ENCODE results near the gene SH3BGR. TPM values are rescaled to one million over a fixed set of nuclear protein-coding genes. Genes with fewer than 3 reads are reported as not detected.

The SH3BGR gene
- total RNA-seq, 2 donors from 2014 or later: 0.83 TPM; not detected in 1

DNA sequence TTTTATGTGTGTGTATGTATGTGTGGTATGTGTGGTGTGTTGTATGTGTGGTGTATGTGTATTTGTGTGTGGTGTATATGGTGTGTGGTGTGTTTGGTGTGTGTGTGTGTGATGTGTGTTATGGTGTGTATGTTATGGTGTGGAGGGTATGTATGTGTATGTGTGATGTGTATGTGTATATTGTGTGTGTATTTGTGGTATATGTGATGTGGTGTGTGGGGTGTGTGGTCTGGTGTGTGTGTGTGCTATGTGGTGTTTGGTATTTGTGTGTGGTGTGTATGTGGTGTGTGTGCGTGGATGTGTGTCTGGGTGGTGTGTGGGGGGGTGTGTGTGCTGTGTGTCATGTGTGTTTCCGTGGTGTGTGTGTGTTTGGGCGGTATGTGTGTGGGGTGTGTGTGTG, 59.3 kb downstream of the SH3BGR start:
- Mint-ChIP-seq H3K4me3 (no peak overlapping the region), H3K36me3 (no peaks in the 10 kb centered on the region), H3K27me3 (peaks cover 0 to 24% of the 10 kb centered on the region in 2 donors), H3K27ac (no peak overlapping the region), H3K4me1 (ENCODE audit: low read depth in 2 of 2) (peaks cover 0 to 5% of the 10 kb centered on the region in 2 donors), H3K9me3 (no peaks in the 10 kb centered on the region)
- peak; percentile 36 to 45 for ATAC-seq
- DNase-seq (ENCODE audit: low spot score): no peak

DNA sequence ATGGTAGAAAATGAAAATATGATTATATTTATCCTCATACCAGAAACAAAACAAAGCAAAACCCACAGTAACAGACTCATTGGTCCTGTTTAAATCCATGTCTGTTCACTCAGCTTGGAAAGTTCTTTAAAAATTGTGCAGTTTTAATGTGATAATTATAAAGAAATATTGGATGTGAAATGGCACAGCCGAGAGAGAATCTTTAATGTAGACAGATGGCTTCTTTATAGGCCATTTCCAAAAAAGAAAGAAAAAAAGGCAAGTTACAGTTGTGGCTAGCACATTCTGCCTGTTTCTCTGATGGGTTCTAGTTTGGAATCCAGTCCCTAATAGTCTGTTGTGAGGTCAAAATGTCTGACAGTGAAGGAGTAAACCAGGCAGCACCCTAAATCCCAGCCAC, 62.0 kb downstream of the SH3BGR start:
- ATAC-seq: no peak
- peaks cover 0 to 4% of the 10 kb centered on the region in 2 donors for H3K4me1 Mint-ChIP-seq (ENCODE audit: low read depth in 2 of 2)

DNA sequence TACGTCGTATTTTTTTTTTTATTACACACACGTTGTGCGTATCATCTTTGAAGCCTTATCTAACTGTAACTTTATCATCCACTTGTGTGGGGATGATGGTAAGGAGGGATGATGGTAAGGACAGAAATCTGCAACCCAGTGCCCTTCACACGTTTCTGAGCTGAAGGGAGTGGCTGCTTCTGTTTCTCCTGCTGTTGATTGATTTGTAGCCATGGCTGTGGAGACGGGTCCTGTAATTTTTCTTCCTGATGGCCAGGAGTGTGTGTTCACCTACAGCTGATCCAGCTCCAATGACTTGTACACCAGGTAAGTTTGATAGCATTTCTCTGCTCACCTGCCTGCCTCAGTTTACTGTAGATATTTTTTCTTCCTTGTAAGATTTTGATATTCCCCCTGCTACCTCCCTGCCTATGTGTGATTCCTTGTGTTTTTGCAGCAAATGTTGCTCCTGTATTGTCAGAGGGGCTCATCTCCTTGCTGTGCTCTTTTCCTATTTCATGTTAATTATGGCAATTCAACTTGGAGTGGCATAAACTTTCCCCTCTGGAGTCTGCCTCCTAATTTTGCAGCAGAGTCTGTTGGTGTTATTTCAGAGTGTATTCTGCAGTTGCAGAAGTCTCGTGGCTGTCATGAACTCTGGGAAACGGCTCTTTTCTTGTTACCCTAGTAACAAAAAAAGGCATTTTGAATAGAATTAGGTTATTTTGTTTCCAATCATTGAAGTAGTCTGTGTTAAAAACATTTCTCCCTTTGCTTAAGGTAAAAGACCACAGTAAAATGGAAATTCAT, 64.1 kb downstream of the SH3BGR start:
- no peak for DNase-seq (ENCODE audit: low spot score)
- H3K9me3 Mint-ChIP-seq: no peaks in the 10 kb centered on the region
- H3K27me3 Mint-ChIP-seq: peaks cover under 1 to 15% of the 10 kb centered on the region in 2 donors
- no peak for ATAC-seq
- H3K36me3 Mint-ChIP-seq: no peaks in the 10 kb centered on the region
- no peak overlapping the region for H3K27ac Mint-ChIP-seq
- no peak overlapping the region for H3K4me3 Mint-ChIP-seq
- H3K4me1 Mint-ChIP-seq (ENCODE audit: low read depth in 2 of 2): peaks cover 0 to 4% of the 10 kb centered on the region in 2 donors

More for the DNA sequence above, 62.0 kb downstream of the SH3BGR start:
- Mint-ChIP-seq H3K9me3 (no peaks in the 10 kb centered on the region), H3K27ac (no peak overlapping the region), H3K36me3 (no peaks in the 10 kb centered on the region), H3K4me3 (no peak overlapping the region), H3K27me3 (peaks cover 0 to 18% of the 10 kb centered on the region in 2 donors)
- DNase-seq (ENCODE audit: low spot score): no peak

DNA sequence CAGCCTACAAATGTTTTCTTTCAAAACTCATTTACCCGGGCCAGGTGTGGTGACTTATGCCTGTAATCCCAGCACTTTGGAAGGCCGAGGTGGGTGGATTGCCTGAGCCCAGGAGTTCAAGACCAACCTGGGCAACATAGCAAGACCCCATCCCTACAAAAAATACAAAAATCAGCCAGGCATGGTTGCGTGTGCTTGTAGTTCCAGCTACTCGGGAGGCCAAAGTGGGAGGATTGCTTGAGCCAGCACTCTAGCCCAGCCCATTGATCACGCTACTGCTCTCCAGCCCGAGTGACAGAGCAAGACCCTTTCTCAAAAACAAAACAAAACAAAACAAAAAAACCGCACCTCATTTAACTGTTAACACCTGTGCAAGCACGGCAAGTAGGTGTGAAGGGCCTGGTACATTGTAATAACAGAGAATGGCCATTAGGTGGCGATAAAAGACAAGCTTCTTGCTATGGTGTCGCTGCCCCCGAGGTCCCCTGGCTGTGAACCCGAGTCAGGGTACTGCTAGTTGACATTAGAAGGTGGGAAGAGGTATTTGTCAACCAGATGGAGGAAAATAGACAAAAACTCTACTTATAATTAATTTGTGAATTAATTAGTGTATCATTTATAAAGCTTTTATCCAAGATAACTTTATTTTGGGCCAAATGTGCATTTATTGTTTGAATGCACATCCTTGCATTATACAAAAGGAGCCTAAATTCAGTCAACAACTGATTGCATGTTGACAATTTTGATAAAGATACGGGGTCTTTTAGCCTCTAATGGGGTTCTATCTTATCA, 66.5 kb downstream of the SH3BGR start:
- H3K9me3 Mint-ChIP-seq: no peaks in the 10 kb centered on the region
- ATAC-seq: peak; percentile 69 to 72
- peaks cover 9 to 11% of the 10 kb centered on the region in 2 donors for H3K27me3 Mint-ChIP-seq
- DNase-seq (ENCODE audit: low spot score): no peak
- peaks cover 0 to 4% of the 10 kb centered on the region in 2 donors for H3K4me1 Mint-ChIP-seq (ENCODE audit: low read depth in 2 of 2)
- no peaks in the 10 kb centered on the region for H3K36me3 Mint-ChIP-seq
- no peak overlapping the region for H3K4me3 Mint-ChIP-seq
- H3K27ac Mint-ChIP-seq: no peak overlapping the region

DNA sequence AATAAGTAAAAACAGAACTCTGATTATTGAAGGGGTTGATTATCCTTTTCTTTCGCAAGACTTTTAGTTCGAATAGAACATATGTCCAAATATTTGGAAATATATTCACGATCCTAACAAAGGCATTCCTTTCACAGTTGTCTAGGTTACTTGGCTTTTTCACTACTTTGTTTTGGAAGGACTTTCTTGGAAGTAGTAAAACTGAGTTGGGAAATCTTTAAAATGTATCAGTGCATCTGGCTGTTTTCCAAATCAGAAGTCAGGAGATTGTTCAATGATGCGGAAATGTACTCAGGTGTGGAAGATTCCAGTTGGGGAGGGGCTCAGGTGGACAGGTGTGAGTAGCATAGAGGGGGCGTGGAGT, 67.1 kb downstream of the SH3BGR start:
- DNase-seq (ENCODE audit: low spot score) (no peak), ATAC-seq (no peak)
- Mint-ChIP-seq H3K27me3 (peaks cover 9 to 11% of the 10 kb centered on the region in 2 donors), H3K36me3 (no peaks in the 10 kb centered on the region), H3K27ac (no peak overlapping the region), H3K4me3 (no peak overlapping the region), H3K4me1 (ENCODE audit: low read depth in 2 of 2) (peaks cover 0 to 4% of the 10 kb centered on the region in 2 donors), H3K9me3 (no peaks in the 10 kb centered on the region)

DNA sequence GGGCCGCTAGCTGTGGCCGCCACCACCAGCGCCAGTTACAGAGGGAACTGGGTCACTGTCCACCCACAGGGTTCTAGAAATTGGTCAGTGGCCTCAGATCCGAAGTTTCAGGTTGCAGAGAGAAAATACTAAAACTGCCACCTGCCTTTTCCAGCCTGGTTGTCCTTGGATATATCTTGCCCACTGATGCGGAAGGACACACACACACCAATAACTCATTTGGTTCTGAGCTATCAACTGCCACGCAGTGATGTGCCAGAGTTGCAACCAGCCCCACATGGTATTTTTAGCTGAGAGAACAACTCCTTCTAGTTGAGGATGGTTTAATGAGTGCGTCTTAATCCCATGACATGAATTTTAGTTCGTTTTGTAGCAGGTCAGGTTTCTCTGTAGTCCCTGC, 68.1 kb downstream of the SH3BGR start:
- Mint-ChIP-seq H3K4me3 (no peak overlapping the region), H3K9me3 (no peaks in the 10 kb centered on the region), H3K27ac (no peak overlapping the region), H3K4me1 (ENCODE audit: low read depth in 2 of 2) (peaks cover 0 to 4% of the 10 kb centered on the region in 2 donors), H3K36me3 (no peaks in the 10 kb centered on the region), H3K27me3 (peaks cover 9 to 11% of the 10 kb centered on the region in 2 donors)
- DNase-seq (ENCODE audit: low spot score) (no peak), ATAC-seq (no peak)

DNA sequence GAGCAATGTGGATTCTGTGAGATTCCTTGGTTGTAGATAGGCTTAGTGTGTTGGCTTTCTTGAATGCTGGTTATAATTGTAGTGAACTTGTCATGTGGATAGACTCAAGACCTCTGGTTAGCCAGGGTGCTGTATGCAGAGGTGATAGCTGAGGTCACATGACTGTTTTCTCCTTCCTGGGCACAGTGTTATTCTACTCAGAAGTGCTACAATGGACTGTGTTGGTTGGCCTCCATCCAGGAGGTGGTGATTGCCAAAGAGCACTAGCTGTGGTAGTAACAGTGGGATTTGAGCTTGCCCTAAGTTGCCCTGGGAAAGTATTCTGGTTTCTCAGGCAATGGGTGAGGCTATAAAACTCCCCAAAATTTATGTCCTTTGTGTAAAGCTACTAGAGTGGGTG, 71.6 kb downstream of the SH3BGR start:
- Mint-ChIP-seq H3K27me3 (peaks cover 0 to 20% of the 10 kb centered on the region in 2 donors), H3K4me3 (no peak overlapping the region), H3K9me3 (no peaks in the 10 kb centered on the region), H3K27ac (no peak overlapping the region), H3K36me3 (no peaks in the 10 kb centered on the region), H3K4me1 (ENCODE audit: low read depth in 2 of 2) (peaks cover 0 to under 1% of the 10 kb centered on the region in 2 donors)
- DNase-seq (ENCODE audit: low spot score): no peak
- no peak for ATAC-seq

DNA sequence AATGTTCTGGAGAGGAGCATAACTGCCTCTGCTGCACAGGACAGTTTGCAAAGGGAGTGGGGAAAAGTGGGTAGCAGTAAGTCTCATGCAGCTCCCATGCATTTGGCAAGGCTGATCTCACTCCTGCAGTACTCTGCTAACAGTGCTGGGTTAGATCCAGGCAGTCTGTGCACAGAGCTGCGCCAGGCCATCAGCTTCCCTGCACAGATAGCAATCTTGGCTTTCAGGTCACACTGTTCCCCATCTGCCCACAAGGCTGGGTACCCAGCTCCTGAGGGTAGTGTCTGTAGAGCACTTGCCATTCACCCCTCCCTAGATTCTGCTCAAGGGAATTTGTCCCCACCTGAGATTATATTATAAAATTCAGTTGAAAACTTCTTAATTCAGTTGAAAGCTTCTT, 72.1 kb downstream of the SH3BGR start:
- H3K4me1 Mint-ChIP-seq (ENCODE audit: low read depth in 2 of 2): no peaks in the 10 kb centered on the region
- peaks cover 0 to 20% of the 10 kb centered on the region in 2 donors for H3K27me3 Mint-ChIP-seq
- no peak overlapping the region for H3K4me3 Mint-ChIP-seq
- H3K9me3 Mint-ChIP-seq: no peaks in the 10 kb centered on the region
- no peak overlapping the region for H3K27ac Mint-ChIP-seq
- peak in 1 of 2 donors; percentile 13 for ATAC-seq
- no peak for DNase-seq (ENCODE audit: low spot score)
- H3K36me3 Mint-ChIP-seq: no peaks in the 10 kb centered on the region

DNA sequence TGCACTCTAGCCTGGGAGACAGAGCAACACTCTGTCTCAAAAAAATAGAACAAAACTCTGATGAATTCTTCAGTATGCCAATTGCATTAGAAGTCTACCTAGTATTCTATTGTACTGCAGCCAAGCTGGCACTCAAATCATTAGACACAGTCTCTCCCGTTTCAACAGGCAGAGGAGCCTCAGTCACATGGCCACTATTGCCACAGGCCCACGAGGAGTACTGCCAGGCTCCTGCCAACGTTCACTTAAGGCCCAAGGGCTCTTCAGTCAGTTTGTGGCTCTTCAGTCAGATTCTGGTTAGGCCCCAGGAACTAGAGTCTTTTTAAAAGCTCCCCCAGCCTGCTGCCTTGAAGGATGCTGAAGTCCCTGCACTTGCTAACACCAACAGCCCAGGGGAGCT, 73.4 kb downstream of the SH3BGR start:
- Mint-ChIP-seq H3K9me3 (no peaks in the 10 kb centered on the region), H3K27me3 (peaks cover 0 to 20% of the 10 kb centered on the region in 2 donors), H3K4me1 (ENCODE audit: low read depth in 2 of 2) (no peaks in the 10 kb centered on the region), H3K36me3 (no peaks in the 10 kb centered on the region), H3K27ac (no peak overlapping the region), H3K4me3 (no peak overlapping the region)
- ATAC-seq: no peak
- DNase-seq (ENCODE audit: low spot score): no peak

DNA sequence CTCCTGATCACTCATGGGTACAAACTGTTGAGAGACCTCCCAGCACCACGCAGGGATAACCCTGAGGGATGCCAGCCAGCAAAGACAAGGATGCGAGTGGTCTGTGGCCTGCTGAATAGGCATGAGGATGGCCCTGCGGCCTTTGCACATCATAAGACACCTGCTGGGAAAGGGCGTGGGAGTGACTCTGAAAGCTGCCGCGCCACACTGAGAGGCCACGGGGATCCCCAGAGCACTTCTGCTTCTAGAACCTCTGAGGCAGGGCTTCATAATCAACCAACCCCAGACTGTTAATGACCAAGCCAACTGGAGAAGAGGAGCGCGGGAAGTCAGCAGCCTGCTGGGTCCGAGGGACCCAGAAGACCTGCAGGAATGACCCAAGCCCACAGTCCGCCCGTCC, 73.8 kb downstream of the SH3BGR start:
- Mint-ChIP-seq H3K4me1 (ENCODE audit: low read depth in 2 of 2) (no peaks in the 10 kb centered on the region), H3K27ac (no peak overlapping the region), H3K27me3 (peaks cover 0 to 20% of the 10 kb centered on the region in 2 donors), H3K4me3 (no peak overlapping the region), H3K9me3 (no peaks in the 10 kb centered on the region), H3K36me3 (no peaks in the 10 kb centered on the region)
- ATAC-seq (no peak), DNase-seq (ENCODE audit: low spot score) (no peak)

DNA sequence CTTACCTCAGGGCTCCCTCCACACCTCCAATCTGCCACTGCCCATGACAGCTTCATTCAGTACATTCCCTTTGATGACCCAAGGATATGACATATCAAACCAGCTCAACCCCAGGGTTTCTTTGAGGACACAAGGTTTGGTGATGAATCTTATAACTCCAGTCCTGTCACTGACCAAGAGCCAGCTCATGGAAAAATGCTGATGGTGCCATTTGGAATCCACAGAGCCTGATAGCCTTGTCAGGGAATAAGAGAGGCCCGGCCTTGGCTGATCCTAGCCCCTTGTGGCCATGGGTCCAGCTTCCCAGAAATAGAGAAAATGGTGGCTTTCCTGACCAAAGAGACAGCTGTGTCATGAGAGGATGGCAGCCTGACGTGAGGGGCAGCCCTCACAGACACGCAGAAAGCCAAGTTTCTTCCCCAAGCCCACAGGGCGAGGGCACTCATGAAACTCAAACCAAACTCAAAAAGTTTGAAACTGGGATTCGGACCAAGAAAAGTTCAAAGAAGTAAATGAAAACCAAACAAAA, 75.4 kb downstream of the SH3BGR start:
- Mint-ChIP-seq H3K9me3 (no peaks in the 10 kb centered on the region), H3K27ac (no peak overlapping the region), H3K4me3 (no peak overlapping the region), H3K4me1 (ENCODE audit: low read depth in 2 of 2) (no peaks in the 10 kb centered on the region), H3K36me3 (no peaks in the 10 kb centered on the region), H3K27me3 (peaks cover 0 to 14% of the 10 kb centered on the region in 2 donors)
- no peak for DNase-seq (ENCODE audit: low spot score)
- no peak for ATAC-seq

DNA sequence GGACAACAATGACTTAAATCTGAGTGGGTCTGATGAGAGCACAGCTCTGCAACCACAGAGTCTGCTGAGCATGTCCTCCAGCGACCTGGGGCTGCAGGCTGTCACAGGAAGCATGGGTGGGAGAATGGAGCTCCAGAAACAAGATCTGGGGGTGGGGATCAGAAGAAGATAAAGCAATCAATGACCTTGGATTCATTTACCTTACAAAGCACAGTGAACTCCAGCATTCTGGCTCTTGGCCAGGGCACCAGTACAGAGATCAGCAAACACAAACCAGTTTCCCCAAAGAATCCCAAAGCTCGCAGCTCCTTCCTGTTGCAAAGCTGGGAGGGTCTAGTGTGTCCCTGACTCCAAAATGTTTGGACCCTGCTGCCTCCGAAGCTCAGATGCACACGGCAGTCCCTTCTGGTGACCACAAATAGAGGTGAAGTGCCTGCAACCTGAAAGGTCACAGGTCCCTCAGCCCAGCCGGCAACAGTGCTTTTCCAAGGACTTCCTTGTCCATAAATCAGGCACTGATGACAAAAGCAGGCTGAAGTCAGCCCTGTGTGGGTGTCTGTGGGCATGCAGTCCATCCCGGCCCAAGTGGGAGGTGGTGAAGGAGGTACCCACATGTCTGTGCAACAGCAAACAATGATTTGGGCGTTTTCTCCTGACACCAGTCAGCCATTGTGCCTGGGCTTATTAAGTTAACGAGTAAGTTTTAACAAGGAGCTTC, 76.1 kb downstream of the SH3BGR start:
- Mint-ChIP-seq H3K4me3 (no peak overlapping the region), H3K27ac (no peak overlapping the region)

DNA sequence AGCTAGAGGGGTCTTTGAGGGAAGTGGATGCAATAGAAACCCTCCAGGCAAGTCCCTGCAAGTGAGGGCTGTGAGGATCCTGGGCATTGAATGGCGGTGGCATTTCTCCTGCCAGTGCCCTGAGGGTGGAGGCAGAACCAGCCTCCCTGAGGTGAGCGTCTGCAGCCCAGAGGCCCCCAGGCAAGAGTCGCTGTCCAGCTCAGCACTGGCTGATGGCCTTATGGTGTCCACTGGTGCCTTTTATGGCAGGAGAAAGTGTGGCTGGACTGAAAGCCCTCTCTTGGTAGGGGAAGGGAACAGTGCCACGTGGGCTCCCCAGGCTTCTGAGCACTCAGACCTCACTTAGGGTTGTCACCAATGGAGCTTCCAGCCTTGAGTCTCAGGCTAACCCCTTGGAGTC, 77.3 kb downstream of the SH3BGR start:
- no peaks in the 10 kb centered on the region for H3K36me3 Mint-ChIP-seq
- no peak for DNase-seq (ENCODE audit: low spot score)
- peaks cover 0 to 15% of the 10 kb centered on the region in 2 donors for H3K27me3 Mint-ChIP-seq
- no peaks in the 10 kb centered on the region for H3K4me1 Mint-ChIP-seq (ENCODE audit: low read depth in 2 of 2)
- ATAC-seq: no peak
- no peak overlapping the region for H3K4me3 Mint-ChIP-seq
- H3K27ac Mint-ChIP-seq: no peak overlapping the region
- no peaks in the 10 kb centered on the region for H3K9me3 Mint-ChIP-seq

More for the DNA sequence above, 76.1 kb downstream of the SH3BGR start:
- DNase-seq (ENCODE audit: low spot score) (no peak), ATAC-seq (no peak)
- Mint-ChIP-seq H3K27me3 (peaks cover 0 to 14% of the 10 kb centered on the region in 2 donors), H3K4me1 (ENCODE audit: low read depth in 2 of 2) (no peaks in the 10 kb centered on the region), H3K9me3 (no peaks in the 10 kb centered on the region), H3K36me3 (no peaks in the 10 kb centered on the region)
